Skeletal muscle tissue (tissue), 4 donors: ENCODE results near the gene ITGBL1. TPM values are rescaled to one million over a fixed set of nuclear protein-coding genes. Genes with fewer than 3 reads are reported as not detected.

Experiments
- H3K27ac ChIP-seq: one replicate; pipeline ENCODE4 v1.7.0; 2013; ENCODE audit warnings: mild to moderate bottlenecking, low read depth, low read length, inconsistent platforms
- H3K27me3 ChIP-seq, 3 donors: one replicate each; pipeline ENCODE4 v1.7.0; 2013; ENCODE audit warnings: low read length in 3 of 3; ENCODE audit not compliant: control insufficient read depth in 3 of 3, insufficient read depth in 3 of 3
- H3K36me3 ChIP-seq, 3 donors: one replicate each; pipeline ENCODE4 v1.7.0; 2013; ENCODE audit warnings: low read length in 3 of 3; ENCODE audit not compliant: control insufficient read depth in 3 of 3, insufficient read depth in 3 of 3
- H3K4me1 ChIP-seq, 3 donors: one replicate each; pipeline ENCODE4 v1.7.0; 2013; ENCODE audit warnings: low read length in 3 of 3, mild to moderate bottlenecking in 3 of 3; ENCODE audit not compliant: control insufficient read depth in 3 of 3, insufficient read depth in 3 of 3
- H3K4me3 ChIP-seq, 3 donors: one replicate each; pipeline ENCODE4 v1.7.0; 2013; ENCODE audit warnings: low read length in 3 of 3
- H3K9ac ChIP-seq, 3 donors: one replicate each; pipeline ENCODE4 v1.7.0; 2013; ENCODE audit warnings: low read length in 3 of 3, mild to moderate bottlenecking in 3 of 3, moderate library complexity in 2 of 3, low read depth in 1 of 3
- H3K9me3 ChIP-seq, 3 donors: one replicate each; pipeline ENCODE4 v1.7.0; 2013; ENCODE audit warnings: low read length in 3 of 3; ENCODE audit not compliant: control insufficient read depth in 3 of 3
- total RNA-seq: library from RNA; depleted of rRNA; stranded (reverse); fragments of >200 nt; gene quantifications from one replicate; pipeline ENCODE4 v1.2.3, GENCODE V29; 2014
- donor health status: Osteomylitis.

ITGBL1 gene
- total RNA-seq, 1 donor from 2014 or later = 4.7 TPM

DNA sequence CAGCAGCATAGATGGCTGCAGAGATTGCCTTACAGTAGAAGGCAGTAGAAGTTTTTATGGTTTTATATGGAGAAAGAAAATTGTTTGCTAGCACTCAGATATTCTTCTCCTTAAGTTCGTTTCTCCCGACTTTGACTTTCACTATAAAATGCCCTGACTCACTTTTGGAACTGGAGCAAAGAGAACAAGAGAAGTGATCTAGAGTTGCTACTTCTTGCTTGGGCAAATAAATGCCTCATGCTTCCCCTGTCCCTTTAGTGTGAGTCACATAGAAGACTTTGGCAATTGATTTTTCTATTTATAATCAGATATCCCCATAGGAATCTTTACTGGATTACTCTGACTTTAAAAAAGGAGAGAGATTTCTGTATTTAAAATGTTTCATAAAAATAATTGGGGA is 46.9 kb downstream of the ITGBL1 start:
- no peak overlapping the region for H3K4me3 ChIP-seq
- H3K9ac ChIP-seq = no peak overlapping the region
- no peaks in the 10 kb centered on the region for H3K36me3 ChIP-seq
- no peak overlapping the region for H3K27ac ChIP-seq
- H3K9me3 ChIP-seq = no peaks in the 10 kb centered on the region
- H3K4me1 ChIP-seq = no peaks in the 10 kb centered on the region
- H3K27me3 ChIP-seq = no peaks in the 10 kb centered on the region

DNA sequence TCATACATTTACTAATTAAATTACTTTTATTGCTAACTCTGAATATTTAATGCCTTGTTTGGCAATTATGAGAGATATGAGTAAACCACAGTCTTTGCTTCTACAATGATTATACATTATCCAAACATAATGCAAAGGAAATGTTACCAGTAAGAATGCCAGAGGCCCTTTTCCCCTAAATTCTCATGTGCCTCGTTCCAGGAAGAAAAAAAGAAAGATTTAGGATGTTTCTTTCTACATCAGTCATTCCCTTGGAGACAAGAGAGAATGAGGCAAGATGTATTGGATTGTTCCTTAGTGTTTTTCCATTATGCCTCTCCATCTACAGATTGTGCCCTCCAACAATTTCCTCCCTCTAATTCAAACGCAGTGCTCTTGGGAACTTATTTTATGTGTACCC is 50.1 kb downstream of the ITGBL1 start:
- no peak overlapping the region for H3K4me3 ChIP-seq

DNA sequence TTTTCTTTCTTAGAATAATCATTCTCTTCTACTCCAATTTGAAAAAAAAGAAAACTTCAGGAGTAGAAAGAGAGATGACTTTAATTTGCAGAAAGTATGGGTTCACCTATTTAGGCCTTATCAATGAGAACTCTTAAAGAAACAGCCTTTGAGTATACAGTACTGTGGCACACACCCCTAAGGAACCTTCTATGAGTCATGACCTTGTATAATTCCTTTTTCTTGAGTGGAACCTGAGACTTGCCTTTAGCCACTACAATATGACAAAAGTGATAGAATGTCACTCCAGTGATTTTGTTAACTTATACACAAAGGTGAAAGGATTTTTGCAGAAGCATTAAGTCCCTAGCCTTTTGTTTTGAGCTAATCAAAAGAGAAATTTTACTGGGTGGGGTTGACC is 58.7 kb downstream of the ITGBL1 start:
- Histone ChIP-seq H3K27me3 (no peaks in the 10 kb centered on the region), H3K36me3 (no peaks in the 10 kb centered on the region), H3K4me3 (no peak overlapping the region), H3K9me3 (no peaks in the 10 kb centered on the region), H3K4me1 (no peaks in the 10 kb centered on the region), H3K27ac (no peak overlapping the region), H3K9ac (no peak overlapping the region)

More for the DNA sequence above, 50.1 kb downstream of the ITGBL1 start:
- peaks cover 0 to 2% (median 0%) of the 10 kb centered on the region in 3 donors for H3K27me3 ChIP-seq
- H3K27ac ChIP-seq = no peak overlapping the region
- no peaks in the 10 kb centered on the region for H3K9me3 ChIP-seq
- no peak overlapping the region for H3K9ac ChIP-seq
- no peaks in the 10 kb centered on the region for H3K36me3 ChIP-seq
- H3K4me1 ChIP-seq = no peaks in the 10 kb centered on the region

DNA sequence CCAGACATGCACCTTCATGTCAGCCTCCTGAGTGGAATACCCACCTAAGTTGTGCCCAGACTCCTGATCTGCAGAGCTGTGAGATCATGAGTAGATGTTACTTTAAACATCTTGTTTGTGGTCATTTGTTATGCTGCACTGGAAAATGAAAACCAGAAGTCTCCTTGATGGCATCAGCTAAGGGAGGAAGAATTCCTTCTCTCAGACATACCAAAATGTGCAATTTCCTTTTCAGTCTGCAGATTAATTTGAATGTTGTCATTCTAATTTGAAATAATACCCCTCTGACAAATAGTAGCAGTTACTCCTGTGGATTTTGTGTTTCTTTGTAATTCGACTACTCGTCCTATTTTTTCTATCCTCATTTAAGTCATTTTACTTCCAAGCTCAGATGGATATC is 59.3 kb downstream of the ITGBL1 start:
- Histone ChIP-seq H3K4me3 (no peak overlapping the region), H3K9ac (no peak overlapping the region)

DNA sequence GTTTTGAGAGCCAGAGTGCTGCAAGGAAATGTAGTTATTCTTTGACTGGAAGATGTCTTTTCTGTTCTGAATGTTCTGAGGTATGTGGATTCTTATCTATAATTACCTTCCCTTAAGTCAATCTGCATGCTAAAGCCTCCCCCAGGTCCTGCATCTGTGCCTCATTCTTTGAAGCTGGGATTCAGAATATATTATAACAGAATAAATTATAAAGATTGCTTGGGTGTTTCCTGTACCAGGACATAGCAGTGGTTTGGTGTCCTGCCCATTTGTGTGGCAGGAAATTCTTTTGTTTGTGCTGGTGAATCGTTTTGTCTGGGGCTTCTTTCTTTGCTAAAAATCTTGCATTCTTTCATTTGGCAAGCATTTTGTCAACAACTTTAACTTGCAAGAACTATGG is 60.2 kb downstream of the ITGBL1 start:
- Histone ChIP-seq H3K9ac (no peak overlapping the region), H3K4me1 (no peaks in the 10 kb centered on the region), H3K9me3 (no peaks in the 10 kb centered on the region), H3K4me3 (no peak overlapping the region), H3K36me3 (no peaks in the 10 kb centered on the region), H3K27ac (no peak overlapping the region), H3K27me3 (no peaks in the 10 kb centered on the region)

More for the DNA sequence above, 59.3 kb downstream of the ITGBL1 start:
- H3K36me3 ChIP-seq = no peaks in the 10 kb centered on the region
- H3K9me3 ChIP-seq = no peaks in the 10 kb centered on the region
- H3K27ac ChIP-seq = no peak overlapping the region
- no peaks in the 10 kb centered on the region for H3K27me3 ChIP-seq
- no peaks in the 10 kb centered on the region for H3K4me1 ChIP-seq

DNA sequence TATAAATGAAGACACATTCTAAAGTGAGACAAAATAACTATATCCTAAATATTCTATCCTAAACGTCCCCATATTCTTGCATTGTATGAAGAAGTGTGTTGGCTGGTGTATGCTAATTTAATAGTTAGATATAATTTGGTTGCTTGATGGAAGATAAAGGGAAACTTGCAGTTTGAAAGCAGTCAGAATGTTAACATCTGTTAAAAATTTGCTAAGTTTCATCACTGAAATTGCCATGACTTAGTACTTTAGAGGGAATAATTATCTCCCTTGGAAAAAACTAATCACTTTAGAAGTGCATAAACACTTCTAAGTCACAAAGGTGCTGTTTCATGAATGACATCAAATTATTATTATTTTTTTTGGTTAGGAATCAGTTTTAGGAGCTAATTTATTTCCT is 61.6 kb downstream of the ITGBL1 start:
- Histone ChIP-seq H3K9me3 (no peaks in the 10 kb centered on the region), H3K27ac (no peak overlapping the region), H3K9ac (no peak overlapping the region), H3K27me3 (no peaks in the 10 kb centered on the region), H3K4me3 (no peak overlapping the region), H3K4me1 (no peaks in the 10 kb centered on the region), H3K36me3 (no peaks in the 10 kb centered on the region)

DNA sequence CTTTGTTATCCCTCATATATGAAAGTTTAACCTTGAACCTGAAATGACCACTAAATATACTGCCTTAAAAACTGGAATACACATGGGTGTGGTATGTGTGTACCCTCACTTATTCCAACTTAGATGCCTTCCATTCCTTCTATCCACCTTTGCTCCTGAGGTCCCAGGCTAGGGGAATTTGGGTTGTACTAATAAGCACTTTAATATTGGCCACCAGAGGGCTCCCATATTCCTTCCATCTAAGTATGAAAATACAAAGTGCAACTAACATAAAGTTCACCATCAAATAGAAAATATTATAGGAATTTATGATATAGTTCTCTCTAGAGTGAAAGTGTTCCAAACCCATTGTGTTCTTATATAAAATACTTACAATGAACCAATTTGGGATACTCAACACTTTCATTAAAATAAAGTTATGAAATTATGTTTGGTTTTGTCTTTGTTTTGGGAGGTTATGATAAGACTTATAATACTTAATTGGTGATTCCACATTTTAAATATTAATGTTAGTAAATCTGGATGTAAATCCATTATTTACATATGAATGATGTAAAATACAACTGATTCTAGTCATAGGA is 62.3 kb downstream of the ITGBL1 start:
- Histone ChIP-seq H3K9me3 (no peaks in the 10 kb centered on the region), H3K4me3 (no peak overlapping the region), H3K4me1 (no peaks in the 10 kb centered on the region), H3K27ac (no peak overlapping the region), H3K27me3 (no peaks in the 10 kb centered on the region), H3K9ac (no peak overlapping the region), H3K36me3 (no peaks in the 10 kb centered on the region)

DNA sequence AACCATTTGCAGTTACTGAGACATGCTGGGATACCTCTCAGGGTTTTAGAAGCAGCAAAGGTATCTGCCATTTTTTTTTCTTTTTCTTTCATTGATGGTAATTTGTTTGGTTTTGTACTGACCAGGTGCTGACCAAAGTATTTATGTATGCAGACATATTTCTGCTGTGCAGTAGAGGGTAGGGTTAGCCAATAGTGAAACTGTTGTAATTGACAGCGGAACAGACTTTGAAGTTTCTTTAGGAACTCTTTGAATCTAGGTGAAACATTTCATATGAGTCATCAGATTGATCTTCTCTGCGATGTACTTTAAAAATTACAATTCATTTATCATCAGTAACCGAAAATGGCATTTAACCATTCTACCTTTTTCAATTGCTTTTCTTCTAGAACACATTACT is 63.0 kb downstream of the ITGBL1 start:
- Histone ChIP-seq H3K36me3 (no peaks in the 10 kb centered on the region), H3K9ac (no peak overlapping the region), H3K4me1 (no peaks in the 10 kb centered on the region), H3K27me3 (no peaks in the 10 kb centered on the region), H3K27ac (no peak overlapping the region), H3K4me3 (no peak overlapping the region), H3K9me3 (no peaks in the 10 kb centered on the region)

DNA sequence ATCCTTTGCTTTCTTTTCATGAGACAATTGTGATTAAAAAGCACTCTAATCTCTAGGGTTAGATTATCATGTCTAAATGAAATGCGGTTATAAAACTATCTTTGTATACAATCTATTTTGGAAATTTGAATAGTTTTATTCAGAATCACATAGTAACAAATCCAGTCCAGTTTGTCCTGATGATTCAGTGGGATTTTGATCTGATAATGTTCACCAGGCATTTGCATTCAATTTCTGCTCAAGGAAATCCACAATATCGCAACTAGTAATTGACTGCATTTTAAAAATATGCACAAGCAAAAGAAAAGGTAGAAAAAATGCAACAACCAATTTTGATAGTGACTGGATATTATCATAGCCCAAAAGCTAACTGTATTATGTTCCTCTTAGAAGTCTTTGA is 63.8 kb downstream of the ITGBL1 start:
- no peak overlapping the region for H3K4me3 ChIP-seq
- no peaks in the 10 kb centered on the region for H3K36me3 ChIP-seq
- H3K27ac ChIP-seq = no peak overlapping the region
- no peaks in the 10 kb centered on the region for H3K27me3 ChIP-seq
- H3K9ac ChIP-seq = no peak overlapping the region
- H3K9me3 ChIP-seq = no peaks in the 10 kb centered on the region
- no peaks in the 10 kb centered on the region for H3K4me1 ChIP-seq

DNA sequence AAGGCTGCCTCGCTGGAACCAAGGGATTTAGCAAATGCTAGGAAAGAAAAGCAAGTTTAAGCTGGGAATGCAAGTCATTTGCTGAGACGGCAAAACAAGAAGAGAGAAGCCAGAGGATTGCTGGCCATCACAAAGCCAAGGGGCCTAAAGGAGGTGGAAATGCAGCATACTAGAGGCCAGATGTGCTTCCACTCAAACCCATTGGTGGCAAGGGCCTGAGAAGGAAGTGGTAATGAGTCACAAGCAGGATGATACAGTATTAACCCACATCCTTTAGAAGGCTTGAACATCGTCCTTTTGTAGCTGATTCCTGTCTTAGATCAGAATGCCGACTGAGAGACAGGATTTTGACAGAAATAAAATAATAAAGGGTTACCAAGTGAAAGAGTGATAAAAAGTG is 68.2 kb downstream of the ITGBL1 start:
- H3K27me3 ChIP-seq = no peaks in the 10 kb centered on the region
- H3K27ac ChIP-seq = no peak overlapping the region
- peaks cover 0 to 2% (median 0%) of the 10 kb centered on the region in 3 donors for H3K4me1 ChIP-seq
- H3K9me3 ChIP-seq = no peaks in the 10 kb centered on the region
- no peak overlapping the region for H3K4me3 ChIP-seq
- H3K36me3 ChIP-seq = no peaks in the 10 kb centered on the region
- H3K9ac ChIP-seq = no peak overlapping the region

DNA sequence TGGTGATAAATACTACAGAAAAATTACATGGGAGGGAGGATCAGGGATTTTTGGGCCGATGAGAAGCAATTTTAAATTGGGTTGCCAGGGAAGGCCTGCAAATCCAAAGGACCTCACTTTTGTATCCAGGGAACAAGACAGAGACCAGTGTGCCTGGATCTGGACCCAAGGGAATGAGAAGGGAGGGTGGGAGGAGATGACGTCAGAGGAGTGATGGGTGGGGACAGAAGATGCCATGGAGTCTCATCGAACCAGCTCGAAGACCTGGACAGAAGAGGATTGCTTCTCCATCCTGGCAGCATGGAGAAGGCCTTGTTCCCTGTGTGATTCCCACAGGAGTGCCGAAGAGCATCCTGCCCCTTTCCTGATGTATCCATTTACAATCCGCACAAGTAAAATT is 68.9 kb downstream of the ITGBL1 start:
- H3K27ac ChIP-seq = no peak overlapping the region
- H3K36me3 ChIP-seq = no peaks in the 10 kb centered on the region
- H3K4me3 ChIP-seq = no peak overlapping the region
- no peak overlapping the region for H3K9ac ChIP-seq
- no peaks in the 10 kb centered on the region for H3K27me3 ChIP-seq
- peaks cover 0 to 2% (median 0%) of the 10 kb centered on the region in 3 donors for H3K4me1 ChIP-seq
- H3K9me3 ChIP-seq = no peaks in the 10 kb centered on the region
